ENCODE results near the gene APBB1.
A peak's percentile ranks its signal among the peaks of the same experiment; 100 is the strongest.

The APBB1 gene

DNA sequence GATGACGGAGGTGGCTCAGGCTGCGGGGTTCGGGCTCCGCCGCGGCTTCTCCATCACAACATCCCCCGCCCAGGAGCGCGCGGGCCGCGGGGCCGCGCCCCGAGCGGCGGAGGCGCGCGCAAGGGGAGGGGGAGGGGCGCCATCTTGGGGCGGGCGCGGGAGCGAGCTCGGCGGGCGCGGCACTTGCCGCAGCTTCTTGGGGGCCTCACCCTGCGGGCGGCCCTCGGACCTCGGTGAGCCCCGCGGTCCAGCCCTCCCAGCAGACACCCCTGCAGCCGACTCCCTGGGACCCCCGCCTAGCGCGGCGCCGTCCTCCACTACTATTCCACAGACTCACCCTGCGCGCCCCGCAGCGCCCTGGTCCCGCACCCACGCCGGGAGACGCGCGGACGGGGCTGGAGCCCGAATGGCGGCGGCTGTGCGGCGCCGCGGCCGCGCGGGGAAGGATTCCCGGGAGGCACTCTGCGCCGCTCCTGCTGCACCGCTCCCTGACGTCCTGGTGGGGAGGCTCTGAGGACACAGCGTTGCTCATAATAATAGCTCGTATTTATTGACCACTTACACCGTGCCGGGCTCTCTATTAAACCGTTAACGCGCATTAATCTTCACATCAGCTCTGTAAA lies at the start of gene APBB1:
APBB1 (minus strand) TSS at position 86 of the 623 bp plus-strand sequence. CDS start 7,747 bp downstream, outside the sequence.
- peak; percentile 61 for DNase-seq

DNA sequence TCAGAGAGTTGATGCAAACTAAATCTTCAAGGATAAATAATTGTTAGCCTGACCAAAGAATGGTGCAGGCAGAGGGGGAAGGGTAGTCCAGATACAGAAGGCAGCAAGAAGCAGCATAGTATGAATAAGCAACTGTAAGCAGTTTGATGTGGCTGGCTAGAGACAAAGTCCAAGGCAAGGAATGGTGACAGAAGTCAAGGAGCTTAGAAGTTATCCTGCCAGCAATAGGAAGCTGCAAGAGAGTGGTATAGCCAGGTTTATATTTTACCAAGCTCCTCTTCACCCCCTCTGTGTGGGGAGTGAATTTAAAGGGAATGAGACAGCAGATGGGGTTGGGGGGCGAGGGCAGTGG lies 40.2 kb upstream of the APBB1 start:
- DNase-seq = no peak

DNA sequence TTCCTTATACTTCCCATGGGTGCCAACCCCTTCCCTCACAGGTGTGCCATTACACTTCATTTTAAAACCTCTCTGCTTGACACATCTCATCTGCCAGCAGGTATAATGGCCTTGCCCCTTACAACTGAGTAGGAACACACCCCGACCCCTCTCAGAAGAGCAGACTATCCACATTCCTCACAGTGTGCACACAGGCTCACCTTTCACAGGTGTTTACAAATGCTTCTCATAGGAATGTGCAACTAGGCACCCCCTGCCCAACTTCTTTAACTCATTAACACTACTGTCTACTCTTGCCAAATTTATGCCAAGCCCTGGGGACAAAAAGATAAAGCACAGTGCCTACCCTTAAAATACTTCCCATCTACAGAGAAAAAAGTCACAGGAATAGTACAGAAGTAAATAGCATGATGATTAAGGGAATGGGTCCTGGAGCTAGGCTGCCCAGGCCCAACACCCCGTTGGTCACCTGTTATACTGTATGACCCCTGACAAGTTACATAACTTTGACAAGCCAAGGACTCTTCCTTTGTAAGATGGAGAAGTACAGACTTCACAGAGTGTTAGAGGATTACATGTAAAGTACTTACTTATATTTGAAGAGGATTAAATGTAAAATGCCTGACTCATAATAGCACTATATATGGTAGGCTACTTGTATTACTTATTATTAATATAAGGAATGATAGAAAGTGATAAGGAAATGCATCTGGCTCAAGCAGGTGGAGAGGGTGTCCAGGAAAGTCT lies 39.6 kb upstream of the APBB1 start:
- no peak for DNase-seq

DNA sequence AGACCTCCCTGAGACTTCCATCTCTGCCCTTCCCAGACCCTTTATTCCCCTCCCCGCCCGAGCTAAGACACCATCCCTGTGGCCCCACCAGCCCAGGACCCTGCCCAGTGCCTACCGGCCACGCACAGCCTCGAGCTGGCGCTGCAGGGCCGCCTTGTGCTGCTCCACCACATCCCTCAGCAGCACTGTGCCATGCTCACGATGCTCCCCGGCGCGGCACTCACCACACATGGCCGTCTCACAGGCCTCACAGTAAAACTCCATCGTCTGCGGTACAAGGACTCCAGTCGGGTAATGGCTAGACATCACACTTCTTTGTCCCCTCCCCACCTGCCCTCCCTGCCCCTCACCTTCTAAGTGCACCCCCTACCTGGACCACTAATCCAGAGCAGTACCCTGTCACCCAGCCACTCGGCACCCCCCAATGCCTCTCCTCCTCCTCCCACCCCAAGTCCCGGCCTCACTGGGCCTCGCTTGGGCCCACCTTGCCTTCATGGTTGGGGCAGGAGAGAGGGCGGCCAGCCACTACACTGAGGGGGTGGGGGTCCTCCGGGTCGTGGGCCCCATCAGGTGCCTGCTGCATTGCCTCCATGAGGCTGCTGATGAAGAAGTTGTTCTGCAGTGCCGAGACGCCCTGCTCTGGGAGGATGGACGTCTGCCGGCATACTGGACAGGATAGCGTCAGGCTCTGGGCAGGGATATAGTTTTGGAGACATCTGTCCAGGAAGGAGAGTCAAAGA lies 38.9 kb upstream of the APBB1 start:
- no peak for DNase-seq

DNA sequence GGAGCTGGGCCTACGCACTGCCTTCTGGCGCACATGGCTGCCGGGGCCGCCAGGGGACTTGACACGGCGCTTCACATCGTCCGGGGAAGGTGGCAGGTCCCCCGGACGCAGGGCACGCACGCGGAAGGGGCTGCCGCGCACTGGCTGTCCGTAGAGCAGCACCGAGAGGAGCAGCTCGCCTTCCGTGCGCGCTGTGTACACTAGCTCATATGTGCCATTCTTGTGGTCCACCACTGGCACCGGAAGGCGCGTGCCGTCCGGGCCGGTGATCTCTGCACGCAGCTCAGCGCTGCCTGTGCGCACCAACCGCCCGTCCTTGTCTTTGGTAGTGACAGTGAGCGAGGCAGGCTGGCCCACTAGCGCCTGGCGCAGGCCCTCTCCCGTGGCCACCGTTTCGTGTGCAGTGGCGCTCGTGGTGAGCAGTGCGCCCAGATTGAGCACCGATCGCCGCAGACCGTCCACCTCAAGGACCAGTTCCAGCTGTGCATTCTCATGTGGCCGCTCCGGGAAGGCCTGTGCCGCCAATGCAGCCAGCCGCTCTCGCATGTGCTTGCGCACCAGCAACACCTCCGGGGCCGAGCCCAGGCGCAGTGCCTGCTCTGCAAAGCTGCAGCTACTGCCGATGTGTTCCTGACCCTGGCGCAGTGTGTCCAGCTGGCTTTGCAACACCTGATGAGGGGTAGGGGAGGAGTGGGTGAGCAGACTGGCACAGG lies 37.6 kb upstream of the APBB1 start:
- no peak for DNase-seq

DNA sequence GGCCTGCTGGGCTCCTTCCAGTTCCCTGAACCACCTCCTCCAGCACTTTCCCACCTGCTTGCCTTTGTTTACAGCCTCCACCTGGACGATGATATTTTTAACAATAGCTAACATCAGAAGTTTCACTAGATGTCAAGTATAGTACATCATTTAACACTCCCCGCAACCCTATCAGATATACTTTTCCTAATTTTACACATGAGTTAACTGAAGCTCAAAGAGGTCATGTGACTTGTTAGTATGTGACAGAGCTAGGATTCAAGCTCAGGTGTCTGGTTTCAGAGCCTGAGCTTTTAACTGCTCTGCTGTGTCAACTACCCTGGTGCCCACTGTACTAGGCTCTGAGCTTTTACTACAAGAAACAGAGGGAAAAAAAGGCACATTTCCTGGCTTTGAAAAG lies 36.2 kb upstream of the APBB1 start:
- no peak for DNase-seq

DNA sequence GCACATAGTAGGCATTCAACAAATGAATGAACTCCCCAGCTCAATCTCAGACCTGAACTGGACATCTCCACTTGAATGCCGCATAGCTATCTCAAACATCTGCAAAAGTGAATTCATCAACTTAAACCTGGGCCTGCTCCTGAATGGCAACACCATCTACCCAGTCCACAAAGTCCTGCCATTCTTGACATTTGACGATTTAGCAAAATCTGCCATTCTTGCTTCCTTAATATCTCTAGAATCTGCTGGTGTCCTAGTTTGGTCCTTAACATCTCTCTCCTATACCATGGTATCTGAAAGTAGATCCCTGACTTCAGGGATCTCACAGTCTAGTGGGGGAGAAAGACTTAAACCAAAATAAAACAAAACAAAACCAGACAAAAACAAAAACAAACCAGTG lies 34.3 kb upstream of the APBB1 start:
- DNase-seq = no peak

DNA sequence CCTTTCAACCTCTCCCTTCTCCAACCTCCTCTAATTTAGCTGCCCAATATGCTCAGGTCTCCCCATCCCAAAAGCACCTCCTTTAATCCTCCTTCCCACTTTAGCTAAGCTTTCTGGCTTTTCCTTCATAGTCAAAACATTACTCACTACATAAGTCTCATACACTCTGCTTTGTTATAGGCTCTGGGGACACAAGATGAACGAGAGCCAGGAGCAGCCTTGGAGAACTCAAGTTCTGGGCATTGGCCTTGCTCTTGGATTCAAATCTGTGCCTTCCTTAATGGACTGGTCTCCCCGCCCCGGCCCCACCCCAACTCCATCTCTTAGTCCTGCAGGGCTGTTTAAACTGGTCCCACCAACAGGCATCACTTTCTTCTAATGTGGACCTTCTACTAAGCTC lies 33.3 kb upstream of the APBB1 start:
- DNase-seq = no peak

DNA sequence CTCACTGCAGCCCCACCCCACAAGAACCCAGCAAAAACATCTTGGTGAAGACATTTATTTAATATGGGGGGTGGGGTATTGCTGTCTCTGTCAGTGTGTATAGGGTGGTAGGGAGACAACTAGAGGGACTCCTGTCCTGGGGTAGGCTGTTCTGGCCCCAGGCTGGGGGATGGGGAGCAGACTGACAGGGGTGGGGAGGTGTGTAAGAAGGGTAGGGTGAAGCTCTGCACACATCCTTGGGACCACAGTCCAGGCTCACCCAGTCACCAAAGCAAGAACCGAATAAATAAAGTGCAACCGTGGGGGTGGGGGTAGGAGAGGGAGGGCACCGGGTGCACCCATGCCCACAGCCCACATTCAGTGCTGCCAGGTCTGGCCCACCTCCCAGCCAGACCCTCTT lies 29.7 kb upstream of the APBB1 start:
- DNase-seq = no peak

DNA sequence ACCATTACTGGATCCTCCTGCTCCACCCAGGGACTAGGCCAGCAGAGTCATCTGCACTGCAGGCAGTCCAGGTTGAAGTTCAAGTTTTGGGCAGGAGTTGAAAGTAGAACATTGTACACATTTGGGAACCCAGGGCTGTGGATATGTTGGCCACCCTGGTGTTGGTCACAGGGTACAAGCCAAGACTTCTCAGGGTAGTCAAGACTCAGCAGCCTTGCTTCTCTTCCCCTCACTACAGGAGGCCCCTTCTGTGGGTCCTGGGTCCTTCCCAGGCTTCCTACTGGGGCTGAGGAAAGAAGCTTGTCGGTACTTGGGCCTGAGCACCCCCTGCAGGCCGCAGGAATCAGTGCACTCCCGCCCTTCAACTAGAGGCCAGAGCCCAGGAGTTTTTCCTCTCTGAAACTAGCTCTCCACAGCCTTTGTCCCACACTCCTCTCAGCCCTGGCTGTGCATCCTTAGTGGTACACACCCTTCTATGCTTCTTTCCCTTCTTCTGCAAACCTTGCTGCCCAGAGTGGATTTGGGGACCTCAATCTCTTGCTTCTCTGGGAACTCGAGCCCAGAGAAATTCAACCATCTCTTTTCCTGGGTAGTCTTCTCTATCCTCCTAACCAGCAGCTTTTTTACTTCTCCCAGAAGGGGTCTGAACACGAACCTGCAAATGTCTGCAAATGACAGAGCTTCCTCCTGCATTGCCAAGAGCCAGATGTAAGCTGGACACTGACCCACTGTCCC lies 24.5 kb upstream of the APBB1 start:
- DNase-seq = peak; percentile 76

DNA sequence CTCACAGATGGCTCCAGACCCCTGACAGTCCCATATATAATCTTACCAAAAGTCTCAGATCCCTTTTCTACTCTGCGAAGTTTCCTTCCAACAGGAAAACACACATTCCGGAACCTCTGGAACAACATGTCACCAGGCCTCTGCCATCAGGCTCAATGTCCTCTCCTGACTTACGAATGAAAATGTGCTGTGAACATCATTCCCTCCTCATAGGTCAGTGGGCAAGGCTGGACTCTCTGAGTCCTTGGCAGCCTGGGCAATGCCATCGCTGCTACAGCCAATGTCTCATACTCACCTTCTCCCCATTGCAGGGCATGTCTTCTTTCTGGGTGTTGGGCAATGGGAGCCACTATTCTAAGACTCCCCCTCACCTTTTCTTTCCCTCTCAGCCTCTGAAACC lies 23.5 kb upstream of the APBB1 start:
- DNase-seq = no peak

DNA sequence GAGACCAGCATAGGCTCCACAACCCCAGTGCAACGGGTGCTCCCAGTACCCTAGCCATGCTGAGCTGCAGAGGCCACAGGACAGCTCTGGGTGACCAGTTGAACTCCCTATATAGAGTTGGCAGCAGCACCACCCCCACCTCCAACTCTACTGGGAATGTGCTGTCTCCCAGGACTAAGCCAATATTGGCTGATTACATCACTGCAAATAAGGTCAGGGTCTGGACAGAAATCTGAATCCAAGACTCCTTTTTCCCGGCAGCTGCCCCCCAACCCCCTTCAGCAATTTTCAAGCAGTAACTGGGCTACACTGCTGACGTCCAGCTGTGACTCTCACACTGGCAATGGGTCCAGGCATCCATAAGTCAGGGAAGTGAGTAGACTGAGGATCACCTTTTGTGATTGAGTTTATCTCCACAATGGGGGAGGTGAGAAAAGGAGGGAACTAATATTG lies 22.0 kb upstream of the APBB1 start, which contains the start of gene HPX:
HPX (minus strand) TSS at position 82 of the 453 bp plus-strand sequence; CDS start at position 58, 24 bp downstream.
- no peak for DNase-seq

DNA sequence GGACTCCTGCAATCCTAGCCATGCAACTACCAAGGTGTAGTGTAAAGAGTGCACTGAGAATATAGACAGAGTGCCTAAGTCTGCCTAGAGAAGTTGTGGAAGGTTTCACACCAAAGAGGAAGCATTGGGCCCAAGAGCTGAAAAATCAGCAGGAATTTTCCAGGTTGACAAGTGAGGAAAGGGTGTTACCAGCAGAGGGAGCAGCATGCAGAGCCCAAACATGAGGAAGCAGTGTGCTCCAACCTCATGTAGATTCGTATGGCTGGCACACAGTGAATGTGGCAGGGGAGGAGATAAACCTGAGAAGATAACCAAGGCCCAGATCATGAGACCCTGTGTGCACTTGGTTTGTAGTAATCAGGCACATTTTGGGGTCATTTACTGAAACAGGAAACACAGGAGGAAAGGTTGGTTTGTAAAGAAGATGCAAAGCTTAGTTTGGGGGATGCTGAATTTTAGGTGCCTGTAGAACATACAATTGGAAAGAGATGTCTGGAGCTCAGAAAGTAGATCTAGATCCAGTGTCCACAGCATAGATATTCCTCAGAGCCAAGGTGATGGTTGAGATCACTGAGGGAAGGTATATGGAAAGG lies 20.2 kb upstream of the APBB1 start:
- DNase-seq = peak; percentile 87

DNA sequence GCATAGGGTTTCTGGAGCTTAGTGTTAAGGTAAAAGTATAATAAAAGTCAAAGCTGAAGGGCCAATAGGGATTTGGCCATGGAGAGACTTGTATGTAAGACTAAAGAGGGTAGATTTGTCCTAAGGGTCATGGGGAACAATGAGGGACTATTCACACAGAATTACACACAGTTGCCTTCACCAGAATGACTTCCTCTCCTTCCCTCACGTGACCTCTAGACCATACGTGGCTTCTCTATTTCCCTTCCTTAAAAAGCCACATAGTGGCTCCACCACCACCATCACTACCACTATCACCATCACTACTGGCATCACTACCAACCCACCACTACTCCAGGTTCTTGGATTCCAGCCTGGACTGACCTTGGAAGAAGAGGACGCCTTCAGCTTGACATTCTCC lies 19.1 kb upstream of the APBB1 start:
- DNase-seq = peak; percentile 55

DNA sequence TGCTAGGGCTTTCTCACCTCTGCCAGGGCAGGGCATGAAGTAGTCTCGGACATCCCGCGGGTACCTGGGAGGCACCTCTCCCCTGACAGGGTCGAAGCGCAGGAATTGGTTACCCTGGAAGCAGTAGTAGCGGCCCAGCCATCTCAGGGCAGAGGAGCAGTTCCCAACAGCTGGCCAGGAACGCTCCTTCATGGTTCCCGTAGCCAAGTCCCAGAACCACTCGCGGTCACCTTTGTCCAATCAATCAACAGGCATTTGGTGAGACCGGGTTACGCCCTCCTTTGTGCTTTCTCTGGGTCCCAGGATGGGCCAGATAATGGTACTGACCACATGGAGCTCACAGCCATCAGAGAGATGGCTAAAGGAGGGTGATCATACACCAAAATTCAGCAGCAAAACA lies 18.5 kb upstream of the APBB1 start:
- DNase-seq = no peak

DNA sequence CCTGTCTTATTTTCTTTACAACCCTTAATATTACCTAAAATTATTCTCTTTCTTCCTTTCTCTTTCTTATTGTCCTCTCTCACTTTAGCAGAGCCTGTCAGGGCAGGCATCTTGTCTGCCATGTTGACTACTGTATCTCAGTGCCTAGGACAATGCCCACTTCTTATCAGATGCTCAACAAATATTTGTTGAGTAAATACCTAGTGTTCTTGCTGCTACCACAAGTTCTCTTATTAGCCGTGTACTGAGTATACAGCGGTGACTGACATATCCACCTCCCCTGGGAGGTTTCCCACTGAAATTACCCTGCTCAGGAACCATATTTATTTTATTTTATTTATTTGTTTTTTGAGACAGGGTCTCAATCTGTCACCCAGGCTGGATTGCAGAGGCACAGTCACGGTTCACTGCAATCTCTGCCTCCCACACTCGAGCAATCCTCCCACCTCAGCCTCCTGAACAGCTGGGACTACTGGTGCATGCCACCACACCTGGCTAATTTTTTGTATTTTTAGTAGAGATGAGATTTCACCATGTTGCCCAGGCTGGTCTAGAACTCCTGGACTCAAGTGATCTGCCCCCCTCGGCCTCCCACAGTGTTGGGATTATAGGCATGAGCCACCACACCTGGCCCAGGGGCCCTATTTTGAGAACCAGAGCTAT lies 15.2 kb upstream of the APBB1 start:
- DNase-seq = no peak

DNA sequence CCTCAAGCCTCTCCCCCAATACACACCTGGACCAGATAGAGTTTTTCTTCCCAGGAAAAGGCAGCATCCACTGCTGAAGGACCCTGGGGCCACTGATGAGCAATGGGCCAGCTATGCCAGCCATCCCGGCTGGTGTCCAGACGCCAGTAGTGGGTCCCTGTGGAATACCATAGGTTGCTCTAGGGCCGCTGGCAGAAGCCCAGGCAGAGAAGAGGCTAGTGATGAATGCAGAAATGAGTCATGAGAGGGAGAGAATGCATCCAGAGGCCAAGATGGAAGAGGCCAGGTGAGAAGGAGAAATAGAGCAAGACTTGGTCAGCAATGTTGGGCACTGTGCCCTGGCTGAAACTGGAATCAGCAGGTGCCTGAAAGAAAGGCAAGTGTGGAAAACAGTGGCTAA lies 13.0 kb upstream of the APBB1 start:
- DNase-seq = no peak

DNA sequence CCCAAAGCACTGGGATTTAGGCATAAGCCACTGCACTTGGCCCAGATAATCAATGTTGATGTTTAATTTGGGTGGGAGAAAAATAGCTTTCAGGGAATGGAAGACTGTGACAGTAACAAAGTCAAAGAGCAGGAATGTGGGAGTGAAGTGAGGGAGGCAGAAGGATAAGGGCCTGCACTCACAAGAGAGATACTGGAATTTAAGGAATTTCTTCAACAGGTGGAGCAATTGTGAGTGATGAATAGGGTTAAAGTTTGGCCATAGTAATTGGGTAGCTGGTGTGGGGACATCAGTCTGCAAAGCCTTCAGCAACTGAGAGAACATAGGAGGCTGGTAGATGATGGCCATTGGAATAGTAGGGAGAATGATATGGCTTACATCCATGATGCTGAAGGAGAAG lies 8.6 kb upstream of the APBB1 start:
- no peak for DNase-seq

DNA sequence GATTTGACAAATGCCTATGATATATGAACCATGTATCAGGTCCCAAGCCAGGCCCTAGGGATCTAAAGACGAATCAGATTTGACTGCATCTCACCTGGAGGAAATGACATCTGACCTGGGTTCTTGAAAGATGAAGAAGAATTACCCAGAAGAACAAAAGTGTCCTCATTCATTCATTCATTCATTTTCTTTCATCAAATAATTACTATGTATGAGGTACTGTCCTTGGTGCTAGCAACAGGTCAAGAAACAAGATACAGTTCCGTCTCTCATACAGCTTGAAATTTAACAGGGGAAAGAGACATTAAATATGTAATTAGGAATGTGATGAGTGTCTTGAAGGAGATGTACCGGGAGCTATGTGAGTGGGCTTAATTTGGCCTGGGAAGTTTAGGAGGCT lies 1.8 kb upstream of the APBB1 start:
- no peak for DNase-seq

DNA sequence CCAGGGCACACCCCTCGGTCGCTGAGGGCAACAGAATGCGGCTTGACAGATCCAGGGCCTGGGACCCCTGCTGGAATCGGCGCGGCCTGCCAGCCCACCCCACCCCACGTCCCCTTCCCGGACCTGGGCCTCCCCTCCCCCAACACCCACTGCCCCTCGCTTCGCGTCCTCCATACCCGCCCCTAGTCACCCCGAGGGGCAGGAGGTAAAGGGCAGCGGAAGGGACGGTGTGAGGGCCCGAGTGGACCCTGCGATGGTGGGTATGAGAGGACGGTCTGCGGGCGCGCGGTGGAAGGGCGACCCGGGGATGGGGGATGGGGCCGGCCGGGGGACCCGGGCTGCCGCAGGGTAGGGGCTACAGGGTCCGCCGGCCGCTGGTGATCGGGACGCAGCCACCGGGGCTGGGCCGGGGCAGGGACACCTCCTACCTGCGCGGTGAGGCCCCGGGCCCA lies 311 bp downstream of the APBB1 start:
- no peak for DNase-seq

DNA sequence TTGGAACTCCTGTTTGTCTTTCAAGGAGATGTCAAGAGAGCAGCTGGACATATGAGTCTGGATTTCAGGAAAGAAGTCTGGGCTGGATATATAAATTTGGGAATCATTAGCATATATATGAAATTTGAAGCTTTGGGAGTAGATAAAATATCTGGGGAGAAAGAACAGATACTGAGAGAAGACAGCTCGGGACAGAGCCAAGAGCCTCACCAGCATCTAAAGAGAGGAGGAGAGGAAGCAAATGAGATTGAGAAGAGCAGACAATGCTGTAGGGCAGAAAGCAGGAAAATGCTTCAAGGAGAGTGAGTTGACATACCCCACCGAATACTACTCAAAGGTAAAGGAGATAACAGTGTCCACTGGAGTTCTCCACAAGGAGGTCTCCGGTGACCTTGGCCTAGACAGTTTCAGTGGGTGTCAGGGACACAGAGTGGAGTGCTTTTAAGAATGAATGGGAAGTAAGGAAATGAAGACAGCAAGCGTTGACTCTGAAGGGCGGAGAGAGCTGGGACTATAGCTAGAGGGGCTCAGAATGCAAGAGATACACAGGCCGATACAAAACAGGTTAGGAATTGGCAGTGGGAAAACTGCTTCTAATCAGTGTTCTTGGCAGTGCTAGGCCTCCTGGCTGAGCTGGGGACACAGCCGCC lies 862 bp downstream of the APBB1 start:
- no peak for DNase-seq

Measured in hematopoietic multipotent progenitor cell treated with erythropoietin and hydrocortisone succinate and interleukin-3 and kit ligand, for 6 days (in vitro differentiated cells).